ENCODE data around the gene UVRAG. TPM values are rescaled to one million over a fixed set of nuclear protein-coding genes. Genes with fewer than 3 reads are reported as not detected.

The UVRAG gene
- total and polyA plus RNA-seq, 2 donors: 20.0 to 21.8 TPM

DNA sequence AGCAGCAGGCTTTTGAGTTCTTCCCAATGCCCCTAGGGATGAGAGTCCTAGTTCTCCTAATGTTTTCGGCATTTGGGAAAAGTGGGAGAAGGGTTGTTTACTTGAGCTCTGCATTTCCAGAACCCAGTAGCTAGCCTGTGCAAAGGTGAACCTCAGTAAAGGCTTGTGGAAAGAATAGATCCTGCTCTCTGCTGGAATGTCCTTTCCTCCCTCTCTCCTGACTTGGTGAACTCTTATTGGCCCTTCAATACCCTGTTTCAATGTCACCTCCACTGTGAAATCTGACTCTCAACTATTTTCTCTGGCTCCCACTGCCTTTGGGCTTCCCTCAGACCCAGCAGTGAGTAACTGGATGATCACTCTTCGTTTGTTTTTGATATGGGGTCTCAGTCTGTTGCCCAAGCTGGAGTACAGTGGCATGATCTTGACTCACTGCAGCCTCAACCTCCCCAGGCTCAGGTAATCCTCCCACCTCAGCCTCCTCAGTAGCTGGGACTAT is 2.4 kb upstream of the UVRAG start:
- H3K9me3 ChIP-seq (ENCODE audit: control insufficient read depth in 2 of 2, insufficient read depth in 1 of 2, low read length in 1 of 2): no peaks in the 10 kb centered on the region
- no peak for DNase-seq (ENCODE audit: low read depth in 6 of 9, low spot score in 9 of 9)
- H3K4me3 ChIP-seq (ENCODE audit: low read length in 2 of 2): no peak overlapping the region
- H3K27me3 ChIP-seq (ENCODE audit: control insufficient read depth in 2 of 2, insufficient read depth in 1 of 2, low read length in 1 of 2): no peaks in the 10 kb centered on the region
- 91% methylated on average over 2 of the region's 2 CpGs for WGBS
- H3K4me1 ChIP-seq (ENCODE audit: control insufficient read depth in 2 of 2, insufficient read depth in 2 of 2, low read length in 2 of 2): peaks cover 15 to 20% of the 10 kb centered on the region in 2 donors
- no peaks in the 10 kb centered on the region for H3K36me3 ChIP-seq (ENCODE audit: control insufficient read depth in 2 of 2, insufficient read depth in 2 of 2, low read length in 1 of 2)
- peak overlapping the region in 1 of 2 donors; percentile 70 for H3K27ac ChIP-seq (ENCODE audit: low read depth in 1 of 2, low read length in 1 of 2)

DNA sequence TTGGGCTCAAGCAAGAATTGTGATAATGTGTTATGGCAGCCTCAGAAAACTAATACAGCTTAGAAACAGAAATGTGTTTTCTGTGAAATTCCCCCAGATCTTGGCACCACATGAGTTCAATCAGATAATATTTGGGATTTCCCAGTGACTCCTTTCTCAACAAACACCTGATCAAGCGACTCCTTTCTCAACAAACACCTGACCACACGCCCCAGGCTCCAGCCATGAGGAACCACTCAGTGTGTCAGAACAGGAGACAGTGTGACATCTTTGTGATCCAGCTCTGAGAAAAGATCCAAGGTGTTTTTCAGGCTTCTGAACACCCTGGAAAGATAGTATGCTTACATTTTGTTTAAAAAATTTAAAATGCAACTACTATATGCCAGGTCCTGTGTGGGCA is 1.9 kb upstream of the UVRAG start:
- Histone ChIP-seq H3K4me3 (ENCODE audit: low read length in 2 of 2) (no peak overlapping the region), H3K27me3 (ENCODE audit: control insufficient read depth in 2 of 2, insufficient read depth in 1 of 2, low read length in 1 of 2) (no peaks in the 10 kb centered on the region), H3K4me1 (ENCODE audit: control insufficient read depth in 2 of 2, insufficient read depth in 2 of 2, low read length in 2 of 2) (peaks cover 15 to 20% of the 10 kb centered on the region in 2 donors), H3K9me3 (ENCODE audit: control insufficient read depth in 2 of 2, insufficient read depth in 1 of 2, low read length in 1 of 2) (no peaks in the 10 kb centered on the region), H3K36me3 (ENCODE audit: control insufficient read depth in 2 of 2, insufficient read depth in 2 of 2, low read length in 1 of 2) (no peaks in the 10 kb centered on the region), H3K27ac (ENCODE audit: low read depth in 1 of 2, low read length in 1 of 2) (peak overlapping the region in 1 of 2 donors; percentile 91)
- WGBS: 91% methylated on average over 2 of the region's 2 CpGs
- peak in 1 of 9 donors; percentile 24 for DNase-seq (ENCODE audit: low read depth in 6 of 9, low spot score in 9 of 9)

DNA sequence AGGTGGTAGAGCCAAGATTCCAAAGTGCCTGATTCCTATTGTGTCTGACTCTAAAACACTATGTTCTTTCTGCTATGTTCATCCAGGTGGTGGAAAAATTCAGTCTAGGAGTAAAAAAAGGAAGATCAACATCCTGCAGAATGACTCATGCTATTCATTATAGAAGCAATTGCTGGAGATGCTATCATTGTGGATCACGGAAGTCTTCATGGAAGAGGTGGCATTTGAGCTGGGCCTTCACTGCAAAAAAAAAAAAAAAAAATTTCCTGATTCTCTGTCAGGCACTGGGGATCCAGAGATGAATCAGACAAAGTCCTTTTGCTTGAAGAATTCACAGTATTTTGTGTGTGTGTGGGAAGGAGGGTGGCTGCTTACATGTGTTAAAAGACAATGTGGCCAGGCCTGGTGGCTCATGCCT is 1.4 kb upstream of the UVRAG start:
- 94% methylated on average over 1 of the region's 1 CpG for WGBS
- Histone ChIP-seq H3K27me3 (ENCODE audit: control insufficient read depth in 2 of 2, insufficient read depth in 1 of 2, low read length in 1 of 2) (no peaks in the 10 kb centered on the region), H3K27ac (ENCODE audit: low read depth in 1 of 2, low read length in 1 of 2) (peak overlapping the region; percentile 36 to 91), H3K9me3 (ENCODE audit: control insufficient read depth in 2 of 2, insufficient read depth in 1 of 2, low read length in 1 of 2) (no peaks in the 10 kb centered on the region), H3K4me1 (ENCODE audit: control insufficient read depth in 2 of 2, insufficient read depth in 2 of 2, low read length in 2 of 2) (peaks cover 15 to 20% of the 10 kb centered on the region in 2 donors), H3K4me3 (ENCODE audit: low read length in 2 of 2) (no peak overlapping the region), H3K36me3 (ENCODE audit: control insufficient read depth in 2 of 2, insufficient read depth in 2 of 2, low read length in 1 of 2) (no peaks in the 10 kb centered on the region)
- DNase-seq (ENCODE audit: low read depth in 6 of 9, low spot score in 9 of 9): no peak

DNA sequence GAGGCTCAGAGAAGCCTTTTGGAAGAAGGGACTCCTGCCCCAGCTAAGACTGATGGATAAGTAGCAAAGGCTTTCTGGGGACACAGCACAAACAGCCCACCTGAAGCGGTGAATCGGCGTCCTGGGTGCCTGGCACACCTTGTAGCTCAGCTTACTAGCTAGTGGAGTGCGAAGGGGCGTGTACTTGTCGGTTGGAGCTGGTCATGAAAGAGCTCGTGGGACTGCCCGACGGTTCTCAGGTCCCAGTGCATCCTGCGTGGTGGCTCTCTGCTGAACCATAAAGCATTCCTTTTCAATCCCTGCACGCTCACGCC is 690 bp upstream of the UVRAG start:
- Histone ChIP-seq H3K27ac (ENCODE audit: low read depth in 1 of 2, low read length in 1 of 2) (peak overlapping the region; percentile 64 to 91), H3K4me1 (ENCODE audit: control insufficient read depth in 2 of 2, insufficient read depth in 2 of 2, low read length in 2 of 2) (peaks cover 15 to 20% of the 10 kb centered on the region in 2 donors), H3K36me3 (ENCODE audit: control insufficient read depth in 2 of 2, insufficient read depth in 2 of 2, low read length in 1 of 2) (no peaks in the 10 kb centered on the region), H3K9me3 (ENCODE audit: control insufficient read depth in 2 of 2, insufficient read depth in 1 of 2, low read length in 1 of 2) (no peaks in the 10 kb centered on the region), H3K27me3 (ENCODE audit: control insufficient read depth in 2 of 2, insufficient read depth in 1 of 2, low read length in 1 of 2) (no peaks in the 10 kb centered on the region), H3K4me3 (ENCODE audit: low read length in 2 of 2) (peak overlapping the region; percentile 82 to 85)
- no peak for DNase-seq (ENCODE audit: low read depth in 6 of 9, low spot score in 9 of 9)
- WGBS: 2% methylated on average over 12 of the region's 12 CpGs

DNA sequence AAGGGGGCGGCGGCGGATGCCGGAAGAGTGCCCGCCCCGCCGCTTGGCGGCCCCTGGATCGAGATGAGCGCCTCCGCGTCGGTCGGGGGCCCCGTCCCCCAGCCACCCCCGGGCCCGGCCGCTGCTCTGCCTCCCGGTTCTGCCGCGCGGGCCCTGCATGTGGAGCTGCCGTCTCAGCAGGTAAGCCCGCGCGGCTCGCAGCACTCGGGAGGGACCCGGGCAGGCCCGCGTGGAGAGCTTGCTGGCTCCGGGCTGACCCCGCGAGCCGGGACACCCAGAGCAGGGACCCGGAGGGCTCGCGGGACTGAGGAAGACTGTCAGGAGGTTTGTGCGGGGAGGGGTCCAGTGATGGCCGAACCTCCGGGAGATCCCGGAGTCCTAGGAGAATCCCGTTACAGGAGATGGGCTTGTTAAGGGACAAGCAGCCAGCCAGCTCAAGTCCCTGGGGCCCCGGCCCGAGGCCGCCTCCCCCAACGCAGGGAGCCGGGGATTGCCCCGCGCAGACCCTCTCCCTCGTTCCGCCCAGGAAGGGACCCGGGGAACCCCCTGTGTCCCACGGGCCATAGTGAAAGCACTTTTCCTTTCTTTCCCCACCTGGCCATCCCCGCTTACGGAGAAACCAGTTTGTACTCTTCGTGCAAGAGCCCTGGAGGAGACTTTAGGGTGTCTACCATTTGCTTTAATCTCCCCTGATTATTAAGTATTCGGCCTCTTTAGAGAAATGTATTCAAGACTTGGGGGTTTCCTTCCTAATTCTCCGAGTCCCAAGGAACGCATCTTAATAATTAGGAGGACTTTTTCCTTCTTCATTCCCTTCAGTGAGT is 547 bp downstream of the UVRAG start:
- under 1% methylated on average over 60 of the region's 60 CpGs for WGBS
- DNase-seq (ENCODE audit: low read depth in 6 of 9, low spot score in 9 of 9): peak in 2 of 9 donors; percentile 28 to 30
- H3K4me1 ChIP-seq (ENCODE audit: control insufficient read depth in 2 of 2, insufficient read depth in 2 of 2, low read length in 2 of 2): peaks cover 15 to 20% of the 10 kb centered on the region in 2 donors
- no peaks in the 10 kb centered on the region for H3K27me3 ChIP-seq (ENCODE audit: control insufficient read depth in 2 of 2, insufficient read depth in 1 of 2, low read length in 1 of 2)
- peak overlapping the region; percentile 89 to 91 for H3K27ac ChIP-seq (ENCODE audit: low read depth in 1 of 2, low read length in 1 of 2)
- peak overlapping the region; percentile 82 to 85 for H3K4me3 ChIP-seq (ENCODE audit: low read length in 2 of 2)
- H3K9me3 ChIP-seq (ENCODE audit: control insufficient read depth in 2 of 2, insufficient read depth in 1 of 2, low read length in 1 of 2): no peaks in the 10 kb centered on the region
- no peaks in the 10 kb centered on the region for H3K36me3 ChIP-seq (ENCODE audit: control insufficient read depth in 2 of 2, insufficient read depth in 2 of 2, low read length in 1 of 2)

DNA sequence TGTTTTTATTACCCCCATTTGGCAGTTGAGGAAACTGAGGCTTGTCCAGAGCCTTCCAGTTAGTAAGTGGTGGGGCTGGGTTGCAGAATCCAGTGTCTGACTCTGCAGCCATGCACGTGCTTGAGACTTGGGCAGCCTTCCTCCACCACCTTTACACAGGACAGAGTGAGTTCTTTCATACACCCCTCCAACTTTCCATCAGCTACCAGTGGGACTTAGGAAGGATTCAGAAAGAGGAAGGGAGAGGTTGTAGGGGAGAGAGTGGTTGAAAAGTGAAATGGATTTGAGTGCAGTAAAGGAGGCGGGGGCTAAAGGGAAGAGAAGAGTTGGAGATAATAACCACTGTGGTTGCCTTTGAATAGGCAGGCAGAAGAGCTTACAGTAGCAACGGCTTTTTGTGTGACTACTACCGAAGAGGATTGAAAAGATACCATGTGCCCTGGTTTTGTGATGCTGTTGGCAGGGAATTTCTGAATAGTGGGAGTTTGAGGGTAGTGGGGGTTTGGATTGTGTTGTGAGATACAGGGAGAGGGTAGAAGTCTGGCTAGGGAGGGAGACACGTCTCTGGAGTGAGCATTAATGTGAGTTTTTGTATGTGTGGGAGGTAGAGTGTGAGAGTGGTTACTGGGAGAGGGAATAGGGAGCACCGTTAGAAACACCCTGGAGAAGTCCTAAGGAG is 1.7 kb downstream of the UVRAG start:
- Histone ChIP-seq H3K36me3 (ENCODE audit: control insufficient read depth in 2 of 2, insufficient read depth in 2 of 2, low read length in 1 of 2) (no peaks in the 10 kb centered on the region), H3K27ac (ENCODE audit: low read depth in 1 of 2, low read length in 1 of 2) (peak overlapping the region in 1 of 2 donors; percentile 91), H3K4me3 (ENCODE audit: low read length in 2 of 2) (peak overlapping the region; percentile 82 to 85), H3K9me3 (ENCODE audit: control insufficient read depth in 2 of 2, insufficient read depth in 1 of 2, low read length in 1 of 2) (no peaks in the 10 kb centered on the region), H3K4me1 (ENCODE audit: control insufficient read depth in 2 of 2, insufficient read depth in 2 of 2, low read length in 2 of 2) (peaks cover 15 to 20% of the 10 kb centered on the region in 2 donors), H3K27me3 (ENCODE audit: control insufficient read depth in 2 of 2, insufficient read depth in 1 of 2, low read length in 1 of 2) (no peaks in the 10 kb centered on the region)
- WGBS: 12% methylated on average over 6 of the region's 6 CpGs
- peak in 4 of 9 donors; percentile 22 to 66 (median 25) for DNase-seq (ENCODE audit: low read depth in 6 of 9, low spot score in 9 of 9)

DNA sequence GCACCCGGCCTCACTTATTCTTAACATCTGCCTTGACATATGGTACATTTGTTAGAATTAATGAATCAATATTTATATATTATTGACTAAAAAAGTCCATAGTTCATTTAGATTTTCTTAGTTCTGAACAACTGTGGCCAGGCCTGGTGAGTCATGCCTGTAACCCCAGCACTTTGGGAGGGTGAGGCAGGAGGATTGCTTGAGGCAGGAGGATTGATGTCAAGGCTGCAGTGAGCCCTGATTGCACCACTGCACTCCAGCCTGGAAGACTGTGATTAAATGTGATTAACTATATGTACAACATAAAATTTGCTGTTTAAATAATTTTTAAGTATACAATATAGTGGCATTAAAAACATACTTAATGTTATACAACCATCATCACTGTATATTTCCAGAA is 5.6 kb downstream of the UVRAG start:
- Histone ChIP-seq H3K36me3 (ENCODE audit: control insufficient read depth in 2 of 2, insufficient read depth in 2 of 2, low read length in 1 of 2) (no peaks in the 10 kb centered on the region), H3K27ac (ENCODE audit: low read depth in 1 of 2, low read length in 1 of 2) (no peak overlapping the region), H3K9me3 (ENCODE audit: control insufficient read depth in 2 of 2, insufficient read depth in 1 of 2, low read length in 1 of 2) (no peaks in the 10 kb centered on the region), H3K4me3 (ENCODE audit: low read length in 2 of 2) (no peak overlapping the region), H3K27me3 (ENCODE audit: control insufficient read depth in 2 of 2, insufficient read depth in 1 of 2, low read length in 1 of 2) (no peaks in the 10 kb centered on the region), H3K4me1 (ENCODE audit: control insufficient read depth in 2 of 2, insufficient read depth in 2 of 2, low read length in 2 of 2) (peaks cover 11 to 12% of the 10 kb centered on the region in 2 donors)
- WGBS: 98% methylated on average over 1 of the region's 1 CpG
- DNase-seq (ENCODE audit: low read depth in 6 of 9, low spot score in 9 of 9): no peak

DNA sequence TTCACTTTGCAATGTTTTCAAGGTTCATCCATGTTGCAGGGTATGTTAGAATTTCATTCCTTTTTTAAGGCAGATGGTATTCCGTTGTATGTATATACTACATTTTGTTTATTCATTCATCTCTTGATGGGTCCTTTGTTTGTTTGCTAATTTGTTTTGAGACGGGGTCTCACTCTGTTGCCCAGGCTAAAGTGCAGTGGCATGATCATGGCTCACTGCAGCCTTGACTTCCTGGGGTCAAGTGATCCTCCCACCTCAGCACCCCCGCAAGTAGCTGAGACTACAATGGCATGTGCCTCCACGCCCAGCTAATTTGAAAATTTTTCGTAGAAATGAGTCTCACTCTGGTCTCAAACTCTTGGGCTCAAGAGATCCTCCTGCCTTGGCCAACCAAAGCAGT is 6.2 kb downstream of the UVRAG start:
- H3K9me3 ChIP-seq (ENCODE audit: control insufficient read depth in 2 of 2, insufficient read depth in 1 of 2, low read length in 1 of 2): no peaks in the 10 kb centered on the region
- WGBS: over 99% methylated on average over 5 of the region's 5 CpGs
- H3K4me1 ChIP-seq (ENCODE audit: control insufficient read depth in 2 of 2, insufficient read depth in 2 of 2, low read length in 2 of 2): peaks cover 10% of the 10 kb centered on the region in 2 donors
- no peak overlapping the region for H3K4me3 ChIP-seq (ENCODE audit: low read length in 2 of 2)
- H3K27ac ChIP-seq (ENCODE audit: low read depth in 1 of 2, low read length in 1 of 2): no peak overlapping the region
- no peak for DNase-seq (ENCODE audit: low read depth in 6 of 9, low spot score in 9 of 9)
- H3K27me3 ChIP-seq (ENCODE audit: control insufficient read depth in 2 of 2, insufficient read depth in 1 of 2, low read length in 1 of 2): no peaks in the 10 kb centered on the region
- H3K36me3 ChIP-seq (ENCODE audit: control insufficient read depth in 2 of 2, insufficient read depth in 2 of 2, low read length in 1 of 2): no peaks in the 10 kb centered on the region

DNA sequence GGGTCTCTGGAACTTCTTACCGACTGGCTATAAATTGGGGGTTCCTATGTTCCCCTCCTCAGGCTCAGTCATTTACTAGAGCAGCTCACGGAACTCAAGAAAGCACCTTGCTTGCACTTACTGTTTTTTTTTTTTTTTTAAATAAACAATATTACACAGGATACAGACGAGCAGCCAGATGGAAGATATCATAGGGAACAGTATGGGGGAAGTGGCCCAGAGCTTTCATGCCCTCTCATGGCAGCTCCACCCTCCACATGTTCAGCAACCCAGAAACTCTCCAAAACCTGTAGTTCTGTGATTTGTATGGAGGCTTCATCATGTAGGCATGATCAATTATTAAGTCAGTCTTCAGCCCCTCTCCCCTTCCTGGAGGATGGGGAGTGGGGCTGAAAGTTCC is 7.5 kb downstream of the UVRAG start:
- WGBS: 92% methylated on average over 3 of the region's 3 CpGs
- Histone ChIP-seq H3K4me3 (ENCODE audit: low read length in 2 of 2) (no peak overlapping the region), H3K27me3 (ENCODE audit: control insufficient read depth in 2 of 2, insufficient read depth in 1 of 2, low read length in 1 of 2) (no peaks in the 10 kb centered on the region), H3K4me1 (ENCODE audit: control insufficient read depth in 2 of 2, insufficient read depth in 2 of 2, low read length in 2 of 2) (no peaks in the 10 kb centered on the region), H3K9me3 (ENCODE audit: control insufficient read depth in 2 of 2, insufficient read depth in 1 of 2, low read length in 1 of 2) (no peaks in the 10 kb centered on the region), H3K27ac (ENCODE audit: low read depth in 1 of 2, low read length in 1 of 2) (no peak overlapping the region), H3K36me3 (ENCODE audit: control insufficient read depth in 2 of 2, insufficient read depth in 2 of 2, low read length in 1 of 2) (no peaks in the 10 kb centered on the region)
- no peak for DNase-seq (ENCODE audit: low read depth in 6 of 9, low spot score in 9 of 9)

All from thymus (tissue), 11 donors.